HG03045 (cell line): ENCODE data around the gene DCHS2.

Experiments
- ATAC-seq: cut with Tn5 transposase; IDR thresholded peaks from one replicate; pipeline ENCODE4 v1.9.1; 2021; ENCODE audit warnings: mild to moderate bottlenecking, moderate library complexity; ENCODE audit not compliant: unreplicated experiment

Gene DCHS2

GRCh38 chr4:154491341-154492271 is at the start of gene DCHS2:
TSS of gene DCHS2 (minus strand) at chr4:154491799. CDS start at chr4:154491355, 444 bp downstream.
- ATAC-seq, result peak; percentile 40

GRCh38 chr4:154534296-154534695 is 42.7 kb upstream of the DCHS2 start:
- ATAC-seq, result no peak

- ATAC-seq, result no peak
These were observed 38.3 kb upstream of the DCHS2 start for GRCh38 chr4:154529728-154530519.

- ATAC-seq, result no peak
These were observed 37.3 kb upstream of the DCHS2 start for GRCh38 chr4:154528869-154529268.

- ATAC-seq, result no peak
These were observed 35.7 kb upstream of the DCHS2 start for GRCh38 chr4:154527308-154527707.

GRCh38 chr4:154526151-154526550 is 34.6 kb upstream of the DCHS2 start:
- no peak for ATAC-seq

- ATAC-seq, result no peak
These were observed 30.0 kb upstream of the DCHS2 start for GRCh38 chr4:154521607-154522006.

- no peak for ATAC-seq
These were observed 27.6 kb upstream of the DCHS2 start for GRCh38 chr4:154519214-154519613.

- no peak for ATAC-seq
These were observed 26.0 kb upstream of the DCHS2 start for GRCh38 chr4:154517591-154517990.

- no peak for ATAC-seq
These were observed 24.9 kb upstream of the DCHS2 start for GRCh38 chr4:154516318-154517029.

GRCh38 chr4:154511981-154512380 is 20.4 kb upstream of the DCHS2 start:
- no peak for ATAC-seq

- no peak for ATAC-seq
These were observed 19.9 kb upstream of the DCHS2 start for GRCh38 chr4:154511548-154511947.

- ATAC-seq, result no peak
These were observed 15.6 kb upstream of the DCHS2 start for GRCh38 chr4:154507156-154507555.

- no peak for ATAC-seq
These were observed 14.7 kb upstream of the DCHS2 start for GRCh38 chr4:154506253-154506652.

GRCh38 chr4:154503598-154503997 is 12.0 kb upstream of the DCHS2 start:
- no peak for ATAC-seq

GRCh38 chr4:154502111-154502510 is 10.5 kb upstream of the DCHS2 start:
- no peak for ATAC-seq

- no peak for ATAC-seq
These were observed 6.3 kb upstream of the DCHS2 start for GRCh38 chr4:154497889-154498288.

GRCh38 chr4:154495867-154496266 is 4.3 kb upstream of the DCHS2 start:
- ATAC-seq, result no peak

- ATAC-seq, result no peak
These were observed 689 bp upstream of the DCHS2 start for GRCh38 chr4:154492288-154492687.

GRCh38 chr4:154490583-154491340 is 837 bp downstream of the DCHS2 start:
- ATAC-seq, result peak; percentile 72

GRCh38 chr4:154490234-154490582 is 1.4 kb downstream of the DCHS2 start:
- no peak for ATAC-seq
